Uterus (tissue), 2 donors: Measurements from ENCODE around the gene MMUT.

Source experiments
- CTCF ChIP-seq, 4 experiments: fragments of 200-600 bp in 2 of 4; fragments of 450-650 bp in 2 of 4; sonication (generic) in 2 of 4; IDR thresholded peaks; one replicate each; pipeline ENCODE4 v1.5.1; 2016 to 2019; ENCODE audit warnings: antibody characterized with exemption in 4 of 4, mild to moderate bottlenecking in 2 of 4, moderate library complexity in 1 of 4
- POLR2A ChIP-seq, 2 donors: fragments of 450-650 bp; IDR thresholded peaks; one replicate each; pipeline ENCODE4 v1.6.1; 2016; ENCODE audit warnings: antibody characterized with exemption in 2 of 2, mild to moderate bottlenecking in 1 of 2, moderate library complexity in 1 of 2

GRCh38 chr6:49430187-49430586, 32.9 kb downstream of the MMUT start:
- TF ChIP-seq CTCF (IDR thresholded peaks at IDR 0.05) (no peak), POLR2A (IDR thresholded peaks at IDR 0.05) (no peak)
